GM12874 (cell line): ENCODE measurements around the gene NKAIN2.

ENCODE experiments used
- CTCF ChIP-seq: IDR thresholded peaks from 2 replicates; pipeline ENCODE4 v1.5.1; 2011; ENCODE audit warnings: low read depth, mild to moderate bottlenecking, control low read depth, low read length, moderate library complexity; ENCODE audit not compliant: insufficient read depth

NKAIN2 gene

GRCh38 chr6:123771126-123771525, 32.5 kb upstream of the NKAIN2 start:
- no peak for TF ChIP-seq CTCF

GRCh38 chr6:123777563-123777962, 26.1 kb upstream of the NKAIN2 start:
- no peak for TF ChIP-seq CTCF

- TF ChIP-seq CTCF = no peak
Observed at GRCh38 chr6:123780021-123780420, 23.6 kb upstream of the NKAIN2 start.

- no peak for TF ChIP-seq CTCF
Observed at GRCh38 chr6:123784330-123784729, 19.3 kb upstream of the NKAIN2 start.

GRCh38 chr6:123785039-123785438, 18.6 kb upstream of the NKAIN2 start:
- no peak for TF ChIP-seq CTCF

GRCh38 chr6:123788319-123788718, 15.3 kb upstream of the NKAIN2 start:
- TF ChIP-seq CTCF = no peak

- no peak for TF ChIP-seq CTCF
Observed at GRCh38 chr6:123794190-123794589, 9.5 kb upstream of the NKAIN2 start.

GRCh38 chr6:123794799-123795198, 8.9 kb upstream of the NKAIN2 start:
- TF ChIP-seq CTCF = no peak
